Adrenal gland (tissue), 5 donors: ENCODE data around the gene OR4C45.

Experiments used
- POLR2A ChIP-seq, 2 donors: fragments of 450-650 bp; IDR thresholded peaks; one replicate each; pipeline ENCODE4 v1.6.1; 2017; ENCODE audit warnings: antibody characterized with exemption in 2 of 2, mild to moderate bottlenecking in 2 of 2, moderate library complexity in 1 of 2
- TF ChIP-seq, protein P1 (sequence below), 6 experiments: fragments of 450-650 bp in 4 of 6; fragments of 200-600 bp in 2 of 6; sonication (generic) in 1 of 6; IDR thresholded peaks; 1 replicate in 5 of 6; 2 replicates in 1 of 6; pipeline versions ENCODE4 v1.5.1 to v1.8.0; 2016 to 2021; ENCODE audit warnings: antibody characterized with exemption in 6 of 6, mild to moderate bottlenecking in 2 of 6, moderate library complexity in 1 of 6
- donor health status: DM: no; HTN: no; CAD: no.

DNA sequence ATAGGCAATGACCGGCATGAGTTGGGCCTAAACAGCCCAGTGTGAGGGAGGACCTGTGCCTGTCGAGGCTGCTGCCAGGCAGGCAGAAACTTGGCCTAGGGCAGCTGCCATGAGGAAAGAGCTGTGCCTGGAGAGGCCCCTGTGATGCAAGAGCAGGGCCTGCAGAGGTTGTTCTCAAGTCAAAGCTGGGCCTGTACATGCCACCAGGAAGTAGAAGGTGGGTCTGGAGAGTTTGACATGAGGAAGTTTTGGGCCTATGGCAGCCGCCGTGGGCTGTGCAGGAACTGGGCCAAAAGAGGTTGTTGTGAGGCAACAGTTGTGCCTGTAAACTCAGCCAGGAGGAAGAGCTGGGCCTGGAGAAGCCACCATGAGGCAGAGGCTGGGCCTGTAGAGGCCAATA lies 43.2 kb downstream of the OR4C45 start:
- TF ChIP-seq, protein P1, sequence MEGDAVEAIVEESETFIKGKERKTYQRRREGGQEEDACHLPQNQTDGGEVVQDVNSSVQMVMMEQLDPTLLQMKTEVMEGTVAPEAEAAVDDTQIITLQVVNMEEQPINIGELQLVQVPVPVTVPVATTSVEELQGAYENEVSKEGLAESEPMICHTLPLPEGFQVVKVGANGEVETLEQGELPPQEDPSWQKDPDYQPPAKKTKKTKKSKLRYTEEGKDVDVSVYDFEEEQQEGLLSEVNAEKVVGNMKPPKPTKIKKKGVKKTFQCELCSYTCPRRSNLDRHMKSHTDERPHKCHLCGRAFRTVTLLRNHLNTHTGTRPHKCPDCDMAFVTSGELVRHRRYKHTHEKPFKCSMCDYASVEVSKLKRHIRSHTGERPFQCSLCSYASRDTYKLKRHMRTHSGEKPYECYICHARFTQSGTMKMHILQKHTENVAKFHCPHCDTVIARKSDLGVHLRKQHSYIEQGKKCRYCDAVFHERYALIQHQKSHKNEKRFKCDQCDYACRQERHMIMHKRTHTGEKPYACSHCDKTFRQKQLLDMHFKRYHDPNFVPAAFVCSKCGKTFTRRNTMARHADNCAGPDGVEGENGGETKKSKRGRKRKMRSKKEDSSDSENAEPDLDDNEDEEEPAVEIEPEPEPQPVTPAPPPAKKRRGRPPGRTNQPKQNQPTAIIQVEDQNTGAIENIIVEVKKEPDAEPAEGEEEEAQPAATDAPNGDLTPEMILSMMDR (IDR thresholded peaks at IDR 0.05) = no peak
- TF ChIP-seq POLR2A (IDR thresholded peaks at IDR 0.05) = no peak
